ENCODE results near the gene ZNF100. TPM values are rescaled to one million over a fixed set of nuclear protein-coding genes. Genes with fewer than 3 reads are reported as not detected.
"Not testable (repeated sequence)": the region's sequence is repeated elsewhere in the genome, so short reads cannot be mapped to it uniquely, and the experiment has no call there.

ZNF100 gene
- total and polyA plus RNA-seq, 10 donors, result 2.4 to 36.0 (median 19.8) TPM

DNA sequence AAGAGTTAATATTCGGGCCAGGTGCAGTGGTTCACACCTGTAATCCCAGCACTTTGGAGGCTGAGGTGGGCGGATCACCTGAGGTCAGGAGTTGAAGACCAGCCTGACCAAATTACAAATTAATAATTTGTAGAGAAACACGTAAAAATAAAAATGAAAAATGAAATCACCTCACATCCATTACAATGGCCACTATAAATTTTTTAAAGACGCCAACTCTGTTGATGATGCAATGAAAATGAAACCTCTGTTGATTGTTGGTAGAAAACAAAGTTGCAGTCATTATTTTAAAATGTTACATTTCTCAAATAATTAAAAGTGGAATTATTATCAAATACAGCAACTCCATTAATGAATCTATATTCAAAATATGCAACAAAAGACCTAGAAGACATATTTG, 26.8 kb downstream of the ZNF100 start:
- intact Hi-C loops (cut with DNase I; ENCODE audit: low total_unique reads), result no loop called here
- WGBS, 5 donors, result 83 to 99% (median 97%) methylated on average over 4 of the region's 4 CpGs
- Histone ChIP-seq H3K4me3 (no peak overlapping the region), H3K36me3 (peaks cover 4 to 98% (median 80%) of the 10 kb centered on the region in 6 donors), H3K9me3 (peaks cover 3 to 84% (median 47%) of the 10 kb centered on the region in 8 donors), H3K27me3 (replicated peaks in 1 of 7) (no peaks in the 10 kb centered on the region), H3K4me1 (no peaks in the 10 kb centered on the region), H3K27ac (no peak overlapping the region)
- no peak for DNase-seq
- TF ChIP-seq POLR2A (IDR thresholded peaks at IDR 0.05) (no peak), POLR2AphosphoS5 (IDR thresholded peaks at IDR 0.05) (no peak)
- TF ChIP-seq, protein P1, sequence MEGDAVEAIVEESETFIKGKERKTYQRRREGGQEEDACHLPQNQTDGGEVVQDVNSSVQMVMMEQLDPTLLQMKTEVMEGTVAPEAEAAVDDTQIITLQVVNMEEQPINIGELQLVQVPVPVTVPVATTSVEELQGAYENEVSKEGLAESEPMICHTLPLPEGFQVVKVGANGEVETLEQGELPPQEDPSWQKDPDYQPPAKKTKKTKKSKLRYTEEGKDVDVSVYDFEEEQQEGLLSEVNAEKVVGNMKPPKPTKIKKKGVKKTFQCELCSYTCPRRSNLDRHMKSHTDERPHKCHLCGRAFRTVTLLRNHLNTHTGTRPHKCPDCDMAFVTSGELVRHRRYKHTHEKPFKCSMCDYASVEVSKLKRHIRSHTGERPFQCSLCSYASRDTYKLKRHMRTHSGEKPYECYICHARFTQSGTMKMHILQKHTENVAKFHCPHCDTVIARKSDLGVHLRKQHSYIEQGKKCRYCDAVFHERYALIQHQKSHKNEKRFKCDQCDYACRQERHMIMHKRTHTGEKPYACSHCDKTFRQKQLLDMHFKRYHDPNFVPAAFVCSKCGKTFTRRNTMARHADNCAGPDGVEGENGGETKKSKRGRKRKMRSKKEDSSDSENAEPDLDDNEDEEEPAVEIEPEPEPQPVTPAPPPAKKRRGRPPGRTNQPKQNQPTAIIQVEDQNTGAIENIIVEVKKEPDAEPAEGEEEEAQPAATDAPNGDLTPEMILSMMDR (IDR thresholded peaks at IDR 0.05 in 8 of 11, conservative IDR thresholded peaks at IDR 0.05 in 3 of 11), result no peak

DNA sequence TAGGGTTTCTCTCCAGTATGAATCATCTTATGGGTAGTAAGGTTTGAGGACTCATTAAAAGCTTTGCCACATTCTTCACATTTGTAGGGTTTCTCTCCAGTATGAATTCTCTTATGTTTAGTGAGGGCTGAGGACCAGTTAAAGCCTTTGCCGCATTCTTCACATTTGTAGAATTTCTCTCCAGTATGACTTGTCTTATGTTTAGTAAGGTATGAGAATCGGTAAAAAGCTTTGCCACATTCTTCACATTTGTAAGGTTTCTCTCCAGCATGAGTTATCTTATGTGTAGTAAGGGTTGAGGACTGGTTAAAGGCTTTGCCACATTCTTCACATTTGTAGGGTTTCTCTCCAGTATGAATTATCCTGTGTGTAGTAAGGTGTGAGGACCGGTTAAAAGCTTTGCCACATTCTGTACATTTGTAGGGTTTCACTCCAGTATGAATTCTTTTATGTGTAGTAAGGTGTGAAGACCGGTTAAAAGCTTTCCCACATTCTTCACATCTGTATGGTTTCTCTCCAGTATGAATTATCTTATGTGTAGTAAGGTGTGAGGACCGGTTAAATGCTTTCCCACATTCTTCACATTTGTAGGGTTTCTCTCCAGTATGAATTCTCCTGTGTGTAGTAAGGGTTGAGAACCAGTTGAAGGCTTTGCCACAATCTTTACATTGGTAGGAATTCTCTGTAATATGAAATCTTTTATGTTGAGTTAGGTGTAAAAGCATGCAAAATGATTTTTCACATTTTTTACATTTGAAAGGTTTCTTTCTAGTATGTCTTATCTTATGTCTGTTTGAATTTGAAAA, 40.2 kb downstream of the ZNF100 start:
- H3K27me3 ChIP-seq (replicated peaks in 1 of 7); intact Hi-C loops (cut with DNase I; ENCODE audit: low total_unique reads); H3K4me1 ChIP-seq; H3K27ac ChIP-seq; DNase-seq: not testable (repeated sequence)
- H3K4me3 ChIP-seq, result peak overlapping the region in 1 of 8 donors; percentile 8
- 96 to 100% (median 97%) methylated on average over 5 of the region's 5 CpGs for WGBS, 5 donors
- H3K9me3 ChIP-seq, result peaks cover 13 to 95% (median 95%) of the 10 kb centered on the region in 8 donors
- peaks cover 14 to 73% (median 50%) of the 10 kb centered on the region in 6 donors for H3K36me3 ChIP-seq

DNA sequence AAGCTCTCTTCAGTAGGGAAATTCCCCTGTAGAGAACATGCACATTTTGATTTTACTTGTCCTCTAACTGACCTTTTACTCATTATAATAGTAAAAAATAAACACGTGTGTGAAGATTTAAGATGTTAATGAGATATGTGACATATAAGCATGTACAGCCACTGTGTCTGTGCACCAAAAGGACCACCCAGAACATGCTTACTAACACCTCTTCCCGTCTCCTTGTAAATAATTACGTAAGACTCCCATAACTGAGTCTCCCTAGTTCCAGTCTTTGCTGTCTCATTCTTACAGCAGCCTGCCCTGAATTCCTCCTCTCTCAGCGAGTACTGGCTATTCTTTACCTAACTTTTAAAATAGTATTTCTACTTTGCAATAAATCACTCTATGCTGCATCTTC, 53.6 kb downstream of the ZNF100 start:
- intact Hi-C loops (cut with DNase I; ENCODE audit: low total_unique reads), result no loop called here
- DNase-seq, result no peak
- Histone ChIP-seq H3K36me3 (no peaks in the 10 kb centered on the region), H3K9me3 (peaks cover 9 to 96% (median 74%) of the 10 kb centered on the region in 8 donors), H3K4me3 (no peak overlapping the region), H3K27ac (no peak overlapping the region), H3K27me3 (replicated peaks in 1 of 7) (no peaks in the 10 kb centered on the region), H3K4me1 (no peaks in the 10 kb centered on the region)
- 80 to 94% (median 87%) methylated on average over 4 of the region's 4 CpGs for WGBS, 5 donors
- TF ChIP-seq, protein P1 (IDR thresholded peaks at IDR 0.05 in 8 of 11, conservative IDR thresholded peaks at IDR 0.05 in 3 of 11), result no peak
- TF ChIP-seq POLR2A (IDR thresholded peaks at IDR 0.05) (no peak), POLR2AphosphoS5 (IDR thresholded peaks at IDR 0.05) (no peak)

DNA sequence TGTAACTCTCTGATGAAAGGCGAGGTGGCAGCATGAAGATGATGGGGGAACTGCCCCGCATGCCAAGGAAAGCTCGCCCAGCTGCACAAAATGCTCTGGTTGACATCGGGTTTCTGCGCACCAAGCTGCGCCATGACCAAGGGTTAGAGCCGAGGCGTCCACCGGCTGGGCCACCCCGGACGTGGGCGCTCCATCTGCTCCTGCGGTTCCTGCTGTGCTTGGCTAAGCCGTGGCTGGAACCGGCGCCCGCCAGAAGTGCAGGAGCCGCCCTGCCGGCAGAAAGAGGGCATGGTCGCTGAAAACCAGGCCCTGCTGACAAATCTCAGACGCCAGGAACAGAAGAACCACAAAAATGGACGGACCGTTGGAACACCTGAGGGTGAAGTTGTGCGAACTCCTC, 57.9 kb downstream of the ZNF100 start:
- no peak for TF ChIP-seq POLR2A (IDR thresholded peaks at IDR 0.05)
- TF ChIP-seq, protein P1 (IDR thresholded peaks at IDR 0.05 in 8 of 11, conservative IDR thresholded peaks at IDR 0.05 in 3 of 11), result no peak
- no peak for TF ChIP-seq POLR2AphosphoS5 (IDR thresholded peaks at IDR 0.05)
- Histone ChIP-seq H3K4me3 (no peak overlapping the region), H3K27me3 (replicated peaks in 1 of 7) (no peaks in the 10 kb centered on the region), H3K4me1 (no peaks in the 10 kb centered on the region), H3K36me3 (no peaks in the 10 kb centered on the region), H3K9me3 (peaks cover 2 to 74% (median 44%) of the 10 kb centered on the region in 8 donors), H3K27ac (no peak overlapping the region)
- 89 to 94% (median 93%) methylated on average over 24 of the region's 24 CpGs for WGBS, 5 donors
- intact Hi-C loops (cut with DNase I; ENCODE audit: low total_unique reads), result no loop called here
- DNase-seq, result no peak

DNA sequence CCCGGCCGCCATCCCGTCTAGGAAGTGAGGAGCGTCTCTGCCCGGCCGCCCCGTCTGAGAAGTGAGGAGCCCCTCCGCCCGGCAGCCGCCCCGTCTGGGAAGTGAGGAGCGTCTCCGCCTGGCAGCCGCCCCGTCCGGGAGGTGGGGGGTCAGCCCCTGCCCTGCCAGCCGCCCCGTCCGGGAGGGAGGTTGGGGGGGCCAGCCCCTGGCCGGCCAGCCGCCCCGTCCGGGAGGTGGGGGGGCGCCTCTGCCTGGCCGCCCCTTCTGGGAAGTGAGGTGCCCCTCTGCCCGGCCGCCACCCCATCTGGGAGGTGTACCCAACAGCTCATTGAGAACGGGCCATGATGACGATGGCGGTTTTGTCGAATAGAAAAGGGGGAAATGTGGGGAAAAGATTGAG, 59.5 kb downstream of the ZNF100 start:
- 95 to 99% (median 96%) methylated on average over 17 to 31 of the region's 31 CpGs for WGBS, 5 donors
- H3K4me1 ChIP-seq; DNase-seq; intact Hi-C loops (cut with DNase I; ENCODE audit: low total_unique reads); H3K27me3 ChIP-seq (replicated peaks in 1 of 7); H3K4me3 ChIP-seq; H3K36me3 ChIP-seq; H3K27ac ChIP-seq: not testable (repeated sequence)
- peaks cover 0 to 60% (median 30%) of the 10 kb centered on the region in 8 donors for H3K9me3 ChIP-seq

All from spleen (tissue), 11 donors.